IMR-90 (cell line): Measurements from ENCODE around the gene TCF12. TPM values are rescaled to one million over a fixed set of nuclear protein-coding genes. Genes with fewer than 3 reads are reported as not detected.

ENCODE experiments used
- ATAC-seq: fragments of 200-7000 bp; cut with Tn5 transposase; 2 replicates; pipeline ENCODE4 v1.9.1; 2020; ENCODE audit warnings: low read depth, mild to moderate bottlenecking, moderate library complexity
- BruUV-seq: library from RNA; stranded (reverse); fragments of 400-500 nt; replicated peaks from 2 replicates; lab custom pipeline; 2021; lab: Mats Ljungman, UMichigan
- CTCF ChIA-PET: fragments of 300-600 bp; formaldehyde crosslinking; extraction: SDS; loops from one replicate; lab custom pipeline; 2021; ENCODE audit warnings: antibody characterized with exemption; lab: Yijun Ruan, JAX
- POLR2A ChIA-PET: fragments of 300-600 bp; sonication (Branson Sonifier 250); formaldehyde crosslinking; loops from one replicate; lab custom pipeline; 2022; ENCODE audit warnings: antibody characterized with exemption; ENCODE audit not compliant: unreplicated experiment; lab: Charles Lee
- DNase-seq: peaks from one replicate; pipeline ENCODE4 v3.0.0; 2013
- H2AFZ ChIP-seq: replicated peaks from 2 replicates; pipeline ENCODE3; 2013; ENCODE audit warnings: low read length, mild to moderate bottlenecking; ENCODE audit not compliant: poor library complexity
- H2AK5ac ChIP-seq: 2 replicates; pipeline ENCODE4 v1.6.1; 2013; ENCODE audit warnings: low read depth, low read length, inconsistent platforms
- H2AK9ac ChIP-seq: replicated peaks from 2 replicates; pipeline ENCODE3; 2013; ENCODE audit warnings: mild to moderate bottlenecking, low read depth, low read length, moderate library complexity; ENCODE audit not compliant: poor library complexity
- H2BK120ac ChIP-seq: 2 replicates; pipeline ENCODE4 v1.6.1; 2013; ENCODE audit warnings: low read depth, low read length, inconsistent platforms
- H2BK15ac ChIP-seq: 3 replicates; pipeline ENCODE4 v1.6.1; 2013; ENCODE audit warnings: low read depth, low read length, inconsistent platforms
- H2BK20ac ChIP-seq: 2 replicates; pipeline ENCODE4 v1.6.1; 2013; ENCODE audit warnings: low read depth, mild to moderate bottlenecking, inconsistent platforms, low read length, moderate library complexity
- H2BK5ac ChIP-seq: 2 replicates; pipeline ENCODE4 v1.6.1; 2013; ENCODE audit warnings: mild to moderate bottlenecking, low read depth, low read length, inconsistent platforms; ENCODE audit not compliant: poor library complexity, severe bottlenecking
- H3K14ac ChIP-seq: replicated peaks from 2 replicates; pipeline ENCODE4 v1.6.1; 2013; ENCODE audit warnings: low read depth, low read length, inconsistent platforms
- H3K18ac ChIP-seq: 2 replicates; pipeline ENCODE4 v1.6.1; 2013; ENCODE audit warnings: low read depth, low read length, control low read depth
- H3K23ac ChIP-seq: 2 replicates; pipeline ENCODE4 v1.6.1; 2013; ENCODE audit warnings: low read depth, low read length, inconsistent platforms
- H3K27ac ChIP-seq: 2 replicates; pipeline ENCODE4 v1.5.1; 2013; ENCODE audit warnings: mild to moderate bottlenecking, control low read depth, low read length; ENCODE audit not compliant: insufficient read depth
- H3K27me3 ChIP-seq: 2 replicates; pipeline ENCODE4 v1.6.1; 2013; ENCODE audit warnings: low read length; ENCODE audit not compliant: control insufficient read depth, insufficient read depth
- H3K36me3 ChIP-seq: 2 replicates; pipeline ENCODE4 v1.6.1; 2013; ENCODE audit warnings: low read length, mixed read lengths; ENCODE audit not compliant: control insufficient read depth, insufficient read depth
- H3K4ac ChIP-seq: 2 replicates; pipeline ENCODE4 v1.6.1; 2013; ENCODE audit warnings: low read depth, low read length, inconsistent platforms
- H3K4me1 ChIP-seq: 2 replicates; pipeline ENCODE4 v1.6.1; 2013; ENCODE audit warnings: low read length, mixed read lengths; ENCODE audit not compliant: control insufficient read depth, insufficient read depth
- H3K4me2 ChIP-seq: 2 replicates; pipeline ENCODE4 v1.6.1; 2013; ENCODE audit warnings: low read depth, mild to moderate bottlenecking, control low read depth, low read length, moderate library complexity
- H3K4me3 ChIP-seq: 2 replicates; pipeline ENCODE4 v1.5.1; 2013; ENCODE audit warnings: low read depth, mild to moderate bottlenecking, control low read depth, low read length, moderate library complexity; ENCODE audit not compliant: insufficient read depth
- H3K56ac ChIP-seq: 2 replicates; pipeline ENCODE4 v1.6.1; 2013; ENCODE audit warnings: low read length, inconsistent platforms; ENCODE audit not compliant: insufficient read depth; ENCODE audit errors: extremely low read depth
- H3K79me1 ChIP-seq, 2 experiments: 2 replicates each; pipeline ENCODE4 v1.6.1; 2013; ENCODE audit warnings: low read length in 2 of 2, inconsistent platforms in 1 of 2, low read depth in 1 of 2
- H3K9ac ChIP-seq: 2 replicates; pipeline ENCODE4 v1.6.1; 2013; ENCODE audit warnings: low read depth, low read length, control low read depth
- H3K9me1 ChIP-seq: 2 replicates; pipeline ENCODE4 v1.6.1; 2013; ENCODE audit warnings: low read length, inconsistent platforms; ENCODE audit not compliant: insufficient read depth
- H3K9me3 ChIP-seq: 2 replicates; pipeline ENCODE4 v1.6.1; 2013; ENCODE audit warnings: low read length; ENCODE audit not compliant: control insufficient read depth, insufficient read depth
- H4K20me1 ChIP-seq: 2 replicates; pipeline ENCODE4 v1.6.1; 2013; ENCODE audit warnings: low read length, inconsistent platforms; ENCODE audit not compliant: insufficient read depth
- H4K5ac ChIP-seq: 2 replicates; pipeline ENCODE4 v1.6.1; 2013; ENCODE audit warnings: mild to moderate bottlenecking, low read depth, low read length, control low read depth
- H4K8ac ChIP-seq, 2 experiments: 2 replicates each; pipeline ENCODE4 v1.6.1; 2013; ENCODE audit warnings: low read depth in 2 of 2, low read length in 2 of 2, control low read depth in 1 of 2, inconsistent platforms in 1 of 2
- H4K91ac ChIP-seq: 2 replicates; pipeline ENCODE4 v1.6.1; 2013; ENCODE audit warnings: low read depth, low read length, inconsistent platforms; ENCODE audit not compliant: insufficient read depth
- BHLHE40 ChIP-seq: fragments of 150-350 bp; IDR thresholded peaks from 2 replicates; pipeline ENCODE4 v1.6.1; 2016; ENCODE audit warnings: mild to moderate bottlenecking, low read depth, low read length
- CEBPB ChIP-seq: IDR thresholded peaks from 2 replicates; pipeline ENCODE4 v1.6.1; 2012; ENCODE audit warnings: low read depth, low read length, improper control_type of control experiment
- CHD1 ChIP-seq: IDR thresholded peaks from 2 replicates; pipeline ENCODE4 v1.6.1; 2012; ENCODE audit warnings: low read depth, low read length, improper control_type of control experiment
- ELK1 ChIP-seq: fragments of 150-350 bp; IDR thresholded peaks from 2 replicates; pipeline ENCODE4 v1.6.1; 2016; ENCODE audit warnings: low read depth, mild to moderate bottlenecking, low read length, moderate library complexity, borderline replicate concordance
- FOS ChIP-seq: fragments of 150-350 bp; IDR thresholded peaks from 2 replicates; pipeline ENCODE4 v1.6.1; 2016; ENCODE audit warnings: low read depth, low read length
- MAFK ChIP-seq: IDR thresholded peaks from 2 replicates; pipeline ENCODE4 v1.6.1; 2012; ENCODE audit warnings: low read depth, low read length, improper control_type of control experiment
- MAZ ChIP-seq: IDR thresholded peaks from 2 replicates; pipeline ENCODE4 v1.6.1; 2012; ENCODE audit warnings: low read depth, mild to moderate bottlenecking, low read length, improper control_type of control experiment, moderate library complexity, borderline replicate concordance
- MXI1 ChIP-seq: IDR thresholded peaks from 2 replicates; pipeline ENCODE4 v1.6.1; 2012; ENCODE audit warnings: low read depth, mild to moderate bottlenecking, low read length, moderate library complexity, borderline replicate concordance
- NFE2L2 ChIP-seq: fragments of 150-350 bp; IDR thresholded peaks from 2 replicates; pipeline ENCODE4 v1.6.1; 2016; ENCODE audit warnings: low read depth, mild to moderate bottlenecking, low read length
- POLR2A ChIP-seq: IDR thresholded peaks from 2 replicates; pipeline ENCODE4 v1.6.1; 2012; ENCODE audit warnings: mild to moderate bottlenecking, low read depth, low read length
- RAD21 ChIP-seq: IDR thresholded peaks from 2 replicates; pipeline ENCODE4 v1.6.1; 2012; ENCODE audit warnings: low read length, improper control_type of control experiment
- RCOR1 ChIP-seq: IDR thresholded peaks from 2 replicates; pipeline ENCODE4 v1.6.1; 2012; ENCODE audit warnings: mild to moderate bottlenecking, low read length, improper control_type of control experiment; ENCODE audit not compliant: insufficient replicate concordance
- RFX5 ChIP-seq: IDR thresholded peaks from 2 replicates; pipeline ENCODE4 v1.8.0; 2012; ENCODE audit warnings: low read depth, mild to moderate bottlenecking, low read length, moderate library complexity
- SMC3 ChIP-seq: fragments of 150-350 bp; IDR thresholded peaks from 2 replicates; pipeline ENCODE4 v1.6.1; 2016; ENCODE audit warnings: low read depth, mild to moderate bottlenecking, antibody characterized with exemption, low read length, moderate library complexity
- USF2 ChIP-seq: fragments of 150-350 bp; IDR thresholded peaks from 2 replicates; pipeline ENCODE4 v1.6.1; 2017; ENCODE audit warnings: mild to moderate bottlenecking, antibody characterized with exemption, low read length, low read depth
- WGBS, 2 experiments: methylation state at CpG; one replicate each; pipeline versions ENCODE4 v1.1.5 to v1.1.7; 2013; ENCODE audit warnings: missing lambda C conversion rate in 2 of 2; ENCODE audit not compliant: insufficient read length in 1 of 2; ENCODE audit errors: extremely low coverage in 2 of 2; 5-methylcytosine and 5-hydroxymethylcytosine counted together
- dilution Hi-C: fragments of 300-500 bp; cut with HindIII; formaldehyde crosslinking; loops from one replicate; pipeline ENCODE4 v1.14.3; 2018; ENCODE audit warnings: low sequenced_read_pairs; ENCODE audit not compliant: unreplicated experiment
- in situ Hi-C: fragments of 300-500 bp; cut with MboI; formaldehyde crosslinking; loops from 3 replicates; pipeline ENCODE4 v1.14.3; 2019; ENCODE audit warnings: low sequenced_read_pairs, inconsistent platforms, mixed read lengths
- intact Hi-C: fragments of 100-400 bp; cut with micrococcal nuclease; formaldehyde crosslinking; loops from 2 replicates; pipeline ENCODE4 v1.10.0; 2022
- polyA plus RNA-seq, 3 experiments: library from polyadenylated mRNA; depleted of rRNA; stranded (reverse); fragments of >200 nt; gene quantifications; 2 replicates each; pipeline ENCODE4 v1.2.3, GENCODE V29; 2012; ENCODE audit warnings: low replicate concordance in 1 of 3
- total RNA-seq: library from RNA; depleted of rRNA; stranded (reverse); fragments of >200 nt; gene quantifications from 2 replicates; pipeline ENCODE4 v1.2.3, GENCODE V29; 2012

TCF12 gene
- total and polyA plus RNA-seq, 2 of the 4 experiments (the other 2 are of a cell fraction), result 79.4 to 160 TPM

GRCh38 chr15:57236561-57237300 lies 318.3 kb downstream of the TCF12 start:
- no TSS peak for BruUV-seq
- Histone ChIP-seq H3K9ac (no peak overlapping the region), H2AFZ (no peak overlapping the region), H3K18ac (peak overlapping the region; percentile 43; the same call in 1 of the 2 replicates), H2BK120ac (no peak overlapping the region), H2AK9ac (no peak overlapping the region), H3K79me1 (peaks cover 3 to 30% of the 10 kb centered on the region in 2 experiments), H3K9me1 (peaks cover 6% of the 10 kb centered on the region; the same call in 1 of the 2 replicates), H2AK5ac (no peak overlapping the region), H3K4me1 (peaks cover 11% of the 10 kb centered on the region), H4K5ac (no peak overlapping the region), H3K56ac (no peak overlapping the region), H2BK20ac (no peak overlapping the region), H4K8ac (no peak overlapping the region), H4K20me1 (no peaks in the 10 kb centered on the region; the same call in 1 of the 2 replicates), H3K14ac (no peak overlapping the region), H4K91ac (no peak overlapping the region), H2BK5ac (peak overlapping the region; percentile 18), H3K4ac (no peak overlapping the region), H3K9me3 (no peaks in the 10 kb centered on the region), H3K27me3 (no peaks in the 10 kb centered on the region), H3K23ac (no peak overlapping the region; the same call in 1 of the 2 replicates), H3K27ac (no peak overlapping the region; the same call in 1 of the 2 replicates), H3K36me3 (peaks cover 13% of the 10 kb centered on the region), H2BK15ac (0 out of 3 replicates have a peak overlapping the region, but pooled peaks have one; percentile 36), H3K4me3 (no peak overlapping the region), H3K4me2 (peak overlapping the region; percentile 53; the same call in 1 of the 2 replicates)
- POLR2A ChIA-PET, result no interaction called here
- CTCF ChIA-PET, result no interaction called here
- WGBS, 2 experiments, result no CpG with 5 or more reads among the region's 3 CpGs
- in situ Hi-C loops (no loop called here), intact Hi-C loops (no loop called here), dilution Hi-C loops (no loop called here)
- ATAC-seq (no peak; the same call in 1 of the 2 replicates), DNase-seq (no peak)
- TF ChIP-seq FOS (no peak), CEBPB (no peak), MAFK (no peak), RCOR1 (no peak), RFX5 (no peak), ELK1 (no peak), SMC3 (no peak), BHLHE40 (no peak), RAD21 (no peak), USF2 (no peak), MAZ (no peak), NFE2L2 (no peak), MXI1 (no peak), CHD1 (no peak), POLR2A (no peak)
